Hematopoietic multipotent progenitor cell treated with erythropoietin and hydrocortisone succinate and interleukin-3 and kit ligand, for 8 days (in vitro differentiated cells): ENCODE results near the gene PAX7.

Source experiments
- DNase-seq: peaks from one replicate; pipeline ENCODE4 v3.0.0-alpha.2; 2015

Gene PAX7

DNA sequence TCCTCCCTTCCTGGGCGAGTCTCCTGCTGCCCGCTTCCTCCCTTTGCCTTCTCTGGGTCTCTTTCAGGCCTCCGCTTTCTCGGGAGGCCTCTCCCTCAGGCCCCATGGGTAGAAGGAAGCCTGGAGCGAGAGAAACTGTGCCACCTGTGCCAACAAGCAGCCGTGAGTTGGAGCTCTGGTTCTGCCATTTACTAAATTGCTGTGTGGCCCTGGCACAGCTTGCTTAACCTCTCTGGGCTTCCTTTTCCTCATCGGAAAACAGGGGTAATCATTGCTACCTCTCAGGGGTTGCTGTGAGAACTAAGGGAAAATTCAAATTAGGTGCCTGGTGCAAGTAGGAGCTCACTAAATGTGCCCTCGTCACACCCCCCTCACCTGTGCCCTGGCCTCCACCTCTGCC lies 80.4 kb downstream of the PAX7 start:
- DNase-seq, result no peak

DNA sequence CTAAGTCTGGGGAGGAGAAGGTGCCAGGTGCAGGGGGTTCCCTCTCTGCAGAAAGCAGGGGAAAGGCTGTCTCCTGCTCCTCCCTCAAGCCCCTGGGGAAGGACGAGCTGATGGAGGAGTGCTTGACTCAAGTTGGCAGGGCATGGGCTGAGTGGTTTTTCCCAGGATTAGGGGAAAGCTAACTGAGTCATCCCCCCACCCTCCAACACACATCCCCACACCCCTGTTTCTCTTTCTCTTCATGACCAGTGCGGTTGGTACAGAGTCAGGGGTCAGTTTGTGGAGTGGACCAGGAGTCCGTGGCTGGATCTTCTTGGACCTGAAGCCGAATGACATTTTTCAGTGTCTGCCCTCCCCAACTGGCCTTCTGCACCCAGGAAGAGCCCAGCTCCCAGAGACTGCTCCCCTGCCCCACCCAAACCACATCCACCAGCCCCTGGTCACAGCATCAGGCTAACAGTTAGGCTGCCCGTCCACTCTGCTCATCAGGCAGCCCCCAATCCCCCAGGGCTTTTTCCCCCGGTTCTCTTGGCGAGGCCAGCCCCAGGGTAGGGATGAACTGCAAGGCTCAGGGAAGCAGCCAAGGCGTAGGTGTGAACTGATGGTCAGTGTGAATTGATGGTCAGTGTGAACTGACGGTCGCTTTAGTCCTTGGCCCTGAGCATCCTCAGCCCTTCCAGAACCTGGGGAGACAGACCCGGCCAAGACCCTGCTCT lies 81.0 kb downstream of the PAX7 start:
- DNase-seq, result no peak

DNA sequence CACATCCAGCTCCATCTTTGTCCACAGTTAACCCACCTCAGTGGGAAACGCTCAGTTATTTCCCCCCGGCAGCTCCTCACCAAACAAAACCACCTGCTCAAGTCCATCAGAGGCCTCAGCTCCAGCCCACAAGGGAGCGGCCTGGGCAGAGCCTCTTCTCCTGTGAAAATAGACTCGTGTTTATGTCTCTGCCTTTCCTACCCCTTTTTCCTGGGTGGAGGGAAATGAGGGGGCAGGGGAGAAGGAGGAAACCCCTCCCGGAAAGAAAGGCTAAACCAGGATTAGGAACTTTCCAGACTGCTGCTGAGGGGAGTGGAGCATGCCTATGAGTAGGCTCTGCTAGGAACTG lies 81.6 kb downstream of the PAX7 start:
- DNase-seq, result no peak

DNA sequence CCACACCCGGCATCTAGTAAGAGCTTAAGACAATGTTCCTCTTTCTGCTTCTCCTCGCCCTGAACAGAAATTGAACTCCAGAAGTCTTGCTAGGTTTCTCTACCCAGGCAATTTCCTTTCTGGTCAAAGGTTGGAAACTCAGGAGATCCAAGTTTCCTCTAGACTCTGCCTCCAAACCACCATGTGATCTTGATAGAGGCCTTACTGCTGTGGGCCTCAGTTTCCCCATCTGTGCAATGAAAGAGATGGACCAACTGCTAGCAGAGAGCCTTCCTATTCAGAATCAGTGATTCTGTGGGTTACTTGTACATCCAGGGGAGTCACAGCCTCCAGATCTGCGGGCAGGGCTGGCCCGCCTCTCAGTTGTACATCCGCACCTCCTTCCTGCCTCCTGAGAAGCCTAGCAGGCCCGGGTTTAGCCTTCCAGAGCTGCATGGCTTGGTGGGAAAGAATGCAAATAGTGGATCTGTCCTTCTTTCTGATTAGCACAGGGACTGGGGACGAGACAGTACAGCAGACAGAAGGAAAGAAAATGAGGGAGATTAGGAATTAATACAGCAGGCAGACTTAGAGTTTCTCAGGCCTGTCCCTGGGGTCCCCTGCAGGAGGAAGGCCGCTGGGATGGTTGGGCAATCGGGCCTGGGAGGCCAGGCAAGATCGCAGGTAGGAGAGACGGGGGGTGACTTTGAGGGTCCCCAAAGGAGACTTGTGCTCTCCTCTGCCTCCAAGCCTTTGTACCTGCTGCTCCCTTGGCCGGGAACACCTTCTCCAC lies 83.9 kb downstream of the PAX7 start:
- no peak for DNase-seq

DNA sequence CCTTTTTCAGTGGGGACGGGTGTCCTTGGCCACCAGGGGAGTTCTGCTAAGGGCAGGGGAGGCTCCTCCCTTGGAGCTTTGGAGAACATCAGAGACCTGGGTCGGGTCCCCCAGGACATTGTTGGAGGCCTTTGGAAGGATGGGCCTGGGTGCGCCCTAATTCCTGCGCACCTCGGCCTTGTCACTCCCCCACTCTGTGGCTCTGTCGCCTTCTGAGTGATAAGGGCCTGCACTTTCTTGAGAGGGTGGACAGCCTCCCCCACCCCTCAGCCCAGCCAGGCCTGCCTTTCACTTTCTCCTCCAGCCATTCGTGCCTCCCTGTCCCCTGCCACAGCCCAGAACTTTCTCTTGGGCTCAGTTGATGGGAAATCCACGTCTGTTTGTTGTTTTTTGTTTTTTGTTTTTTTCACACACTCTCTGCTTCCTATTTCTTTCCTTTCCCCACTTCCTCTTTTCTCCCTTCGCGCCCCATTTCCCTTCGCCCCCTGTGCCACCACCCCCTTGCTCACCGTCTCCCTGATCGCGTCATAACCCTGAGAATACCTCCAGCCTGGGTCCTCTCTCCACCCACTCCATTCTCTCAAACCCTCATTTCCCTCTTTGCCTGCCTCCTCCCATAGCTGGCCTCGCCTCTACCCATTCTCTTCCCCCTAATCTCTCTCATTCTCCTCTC lies 85.6 kb downstream of the PAX7 start:
- no peak for DNase-seq

DNA sequence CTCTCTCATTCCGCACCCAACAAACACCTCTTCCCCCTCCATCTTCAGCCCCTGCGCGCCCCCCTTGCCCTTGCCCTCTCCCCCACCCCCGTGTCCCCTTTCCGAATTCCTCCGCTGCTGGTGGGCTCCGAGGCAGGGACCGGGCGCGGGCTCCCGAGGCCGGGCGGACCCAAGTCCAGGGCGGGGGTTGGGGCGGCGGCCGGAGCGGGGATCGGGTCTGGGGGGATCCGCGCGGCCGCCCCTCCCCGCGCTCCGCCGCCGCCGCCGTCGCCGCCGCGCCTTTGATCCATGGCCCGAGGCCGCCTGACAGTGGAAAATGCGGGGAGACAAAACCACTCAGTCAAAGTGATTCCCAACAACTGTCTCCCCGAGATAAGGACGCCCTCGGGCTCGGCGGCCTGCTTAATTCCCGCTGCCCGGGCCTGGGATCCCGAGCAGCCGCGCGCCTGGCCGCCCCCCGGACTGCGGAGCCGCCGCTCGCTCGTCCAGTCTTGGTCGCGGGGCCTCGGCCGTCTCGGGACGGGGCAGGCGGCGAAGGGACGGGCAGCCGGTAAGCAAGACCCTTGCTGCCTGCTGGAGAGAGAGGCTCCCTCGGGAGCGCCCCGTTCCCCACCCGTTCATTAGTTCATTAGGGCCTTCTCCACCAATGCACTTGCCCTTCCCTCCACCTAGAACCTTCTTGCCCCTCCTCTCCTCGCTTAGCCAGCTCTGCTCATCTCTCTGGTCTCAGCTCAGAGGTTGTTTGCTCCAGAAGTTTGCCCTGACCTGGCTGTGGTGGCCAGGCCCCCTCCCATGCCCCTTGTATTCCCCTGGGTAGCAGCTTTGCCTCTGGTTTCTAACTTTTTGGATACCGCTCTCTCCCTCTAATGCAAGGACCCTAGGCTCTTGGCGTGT lies 86.4 kb downstream of the PAX7 start:
- no peak for DNase-seq

DNA sequence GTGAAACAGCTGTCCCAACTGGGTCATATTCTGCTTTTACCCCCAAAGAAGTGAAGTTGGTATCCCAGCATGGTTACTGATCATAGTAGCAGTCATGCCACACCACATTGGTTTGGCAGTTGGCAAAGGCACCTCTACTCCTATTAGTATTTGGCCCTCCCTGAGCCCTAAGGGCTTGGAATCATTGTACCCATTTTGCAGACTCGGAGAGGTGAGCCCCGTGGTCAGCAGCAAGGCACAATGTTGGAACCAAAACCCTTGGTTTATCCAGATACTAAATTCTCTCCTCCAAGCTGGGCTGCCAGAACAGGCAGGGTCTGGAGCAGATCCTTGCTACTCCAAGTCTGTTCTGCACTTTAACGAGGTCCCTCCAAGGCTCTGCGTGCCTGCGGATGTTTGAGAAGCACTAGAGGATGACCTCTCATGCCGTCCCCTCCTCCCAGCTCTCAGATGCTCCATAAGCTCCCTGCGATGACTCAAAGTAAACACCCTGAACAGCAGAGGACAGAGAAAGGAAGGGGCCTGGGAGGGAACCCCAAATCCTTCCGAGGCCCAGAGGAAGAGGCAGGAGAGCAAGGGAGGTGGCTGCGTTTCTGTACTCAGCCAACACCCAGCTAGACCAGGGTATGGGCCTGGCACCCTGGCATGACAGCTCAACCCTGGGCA lies 89.3 kb downstream of the PAX7 start:
- no peak for DNase-seq

DNA sequence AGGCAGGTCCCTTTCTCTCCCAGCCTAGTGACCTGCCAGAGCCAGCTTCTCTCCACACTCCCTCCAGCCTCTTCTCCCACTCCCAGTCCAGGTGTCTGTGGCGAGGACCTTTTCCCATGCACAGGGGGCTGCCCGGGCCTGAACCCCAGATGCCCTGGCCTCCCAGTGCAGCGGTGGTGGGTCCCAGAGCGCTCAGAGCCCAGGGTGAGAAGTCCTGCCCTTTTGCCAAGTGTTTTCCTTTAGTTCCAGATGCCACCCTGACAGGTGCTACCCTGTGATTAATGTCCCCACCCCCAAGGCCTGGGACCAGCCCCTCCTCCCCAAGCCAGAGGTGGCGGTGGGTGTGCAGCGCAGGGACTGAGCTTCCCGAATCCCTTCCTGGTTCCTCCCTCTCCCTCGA lies 90.4 kb downstream of the PAX7 start:
- DNase-seq, result no peak

DNA sequence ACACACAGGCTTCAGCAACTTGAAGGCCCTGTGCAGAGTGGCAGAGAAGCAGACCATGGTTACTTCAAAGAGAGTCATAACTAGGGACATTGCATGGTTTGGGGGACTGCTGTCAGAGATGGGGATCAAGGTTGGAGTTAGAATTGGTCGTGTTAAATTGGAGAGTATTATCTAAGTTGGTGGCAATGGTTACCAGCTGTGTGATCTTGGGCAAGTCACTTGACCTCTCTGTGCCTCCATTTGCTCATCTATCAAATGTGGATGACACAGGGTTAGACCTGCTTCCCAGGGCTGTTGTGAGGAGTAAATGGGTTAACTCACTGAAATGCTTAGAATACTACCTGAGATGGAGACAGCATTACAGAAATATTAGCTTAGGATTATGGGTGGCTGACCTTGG lies 91.1 kb downstream of the PAX7 start:
- no peak for DNase-seq

DNA sequence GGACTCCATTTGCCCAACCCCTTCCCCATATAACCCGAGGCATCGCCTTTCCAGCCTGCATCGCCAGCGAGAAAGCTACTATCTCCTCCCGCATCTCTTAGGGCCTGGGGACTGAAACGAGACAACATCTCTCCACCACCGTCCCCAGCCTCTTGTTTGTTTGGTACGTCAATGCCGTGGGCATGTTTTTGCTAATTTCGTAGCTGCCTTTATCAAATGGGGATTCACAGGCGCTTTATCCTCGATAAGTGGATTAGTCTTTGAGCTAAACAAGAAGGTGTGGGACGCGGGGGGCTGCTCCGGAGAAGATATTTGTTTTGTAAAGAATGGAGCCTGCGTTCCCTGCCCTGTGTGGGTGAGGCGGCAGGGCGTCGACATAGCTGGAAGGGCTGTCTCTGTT lies 91.6 kb downstream of the PAX7 start:
- no peak for DNase-seq

DNA sequence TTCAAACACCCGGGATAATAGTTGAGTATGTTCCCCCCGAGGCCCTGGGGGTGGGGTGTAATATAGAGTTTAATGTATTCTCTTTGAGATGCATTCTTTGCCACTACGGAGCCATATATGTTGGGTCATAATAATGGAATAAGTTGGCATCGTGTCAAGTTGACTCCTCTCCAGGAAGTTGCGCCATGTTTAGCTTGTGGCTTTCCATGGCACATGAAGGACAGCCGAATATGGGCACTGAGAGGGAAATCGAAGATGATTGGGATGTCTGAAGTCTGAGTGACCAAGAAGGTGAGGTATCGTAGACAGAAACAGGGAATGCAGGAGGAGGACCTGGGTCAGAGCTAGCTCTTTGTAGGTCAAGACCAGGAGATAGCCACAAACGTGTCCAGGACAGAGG lies 92.6 kb downstream of the PAX7 start:
- no peak for DNase-seq

DNA sequence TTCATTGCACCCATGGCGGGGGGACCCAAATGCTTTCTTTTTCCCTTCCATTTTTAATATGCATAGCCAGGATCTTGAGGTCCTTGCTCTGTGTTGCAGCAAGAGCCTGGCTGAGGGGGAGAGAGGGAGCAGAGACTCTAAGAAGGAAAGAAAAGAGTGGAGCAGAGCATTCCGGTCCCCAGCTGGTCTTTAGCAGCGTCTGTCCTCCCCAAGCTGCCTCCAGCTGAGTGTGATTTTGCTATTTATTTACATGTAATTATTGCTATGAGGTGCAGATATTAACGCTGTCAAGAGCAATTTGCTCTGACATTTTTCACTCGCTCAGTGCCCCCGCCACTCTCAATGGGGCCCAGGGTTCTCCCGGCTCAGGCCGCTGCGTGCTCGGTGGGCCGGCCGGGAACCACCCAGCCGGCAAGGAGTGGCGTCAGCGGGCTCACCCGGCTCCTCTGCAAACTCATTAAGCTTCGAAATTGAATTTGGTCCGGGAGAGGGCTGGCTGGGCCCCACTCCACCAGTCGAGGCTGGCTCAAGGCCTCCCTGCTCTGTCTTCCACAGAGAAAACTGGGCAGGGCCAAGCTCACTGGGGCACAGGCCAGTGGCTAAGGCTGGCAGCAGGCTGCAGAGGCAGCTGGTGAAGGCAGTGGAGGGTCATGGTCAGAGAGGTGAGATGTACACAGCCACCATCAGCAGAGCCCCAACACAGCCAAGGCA lies 93.2 kb downstream of the PAX7 start:
- DNase-seq, result no peak

DNA sequence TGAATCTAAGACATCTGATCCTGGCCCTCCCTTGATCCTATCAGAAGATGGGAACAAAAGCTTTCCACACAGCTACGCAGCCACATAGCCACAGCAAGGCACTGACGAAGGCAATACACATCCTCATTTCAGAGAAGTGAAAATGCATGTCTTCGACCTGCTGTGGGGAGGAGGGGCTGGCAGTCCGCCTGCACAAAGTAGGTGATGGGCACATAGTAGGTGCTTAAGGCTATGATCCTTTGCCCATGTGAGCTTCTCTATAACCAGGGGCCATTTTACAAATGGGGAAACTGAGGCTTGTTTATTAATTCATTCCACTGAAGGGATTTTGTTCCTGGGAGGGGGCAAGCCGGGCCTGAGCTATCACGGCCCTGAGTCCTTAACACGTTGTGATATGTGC lies 94.2 kb downstream of the PAX7 start:
- DNase-seq, result no peak

DNA sequence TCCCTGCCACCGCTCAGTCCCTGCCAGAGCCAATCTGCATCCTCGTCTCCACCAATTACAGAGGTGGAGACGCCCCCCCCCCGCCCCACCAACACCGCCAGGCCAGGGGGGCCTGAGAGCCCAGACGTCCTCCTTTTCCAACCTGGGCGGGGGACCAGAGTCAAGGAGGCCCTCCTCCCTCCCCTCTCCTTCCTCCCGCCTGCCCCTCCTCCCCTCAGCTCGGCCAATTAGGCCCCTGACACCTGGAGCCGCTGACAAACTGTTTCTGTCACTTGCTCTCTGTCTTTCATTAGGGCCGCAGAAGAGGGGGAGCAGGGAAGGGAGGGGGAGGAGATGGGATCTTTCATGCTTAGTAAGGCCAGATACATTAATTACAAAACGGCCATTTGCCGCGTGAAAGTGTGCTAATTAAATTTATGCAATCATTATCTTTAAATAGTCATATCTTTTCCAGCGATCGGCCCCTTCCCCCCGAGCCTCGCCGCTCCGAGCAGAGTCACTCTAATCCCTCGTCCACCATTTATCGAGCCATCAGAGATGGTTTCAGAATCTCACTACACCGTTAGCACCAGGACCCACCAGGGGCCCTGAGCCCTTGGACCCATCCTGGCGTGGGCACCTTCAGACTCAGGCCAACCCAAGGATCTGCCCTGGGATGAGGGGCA lies 94.7 kb downstream of the PAX7 start:
- no peak for DNase-seq

DNA sequence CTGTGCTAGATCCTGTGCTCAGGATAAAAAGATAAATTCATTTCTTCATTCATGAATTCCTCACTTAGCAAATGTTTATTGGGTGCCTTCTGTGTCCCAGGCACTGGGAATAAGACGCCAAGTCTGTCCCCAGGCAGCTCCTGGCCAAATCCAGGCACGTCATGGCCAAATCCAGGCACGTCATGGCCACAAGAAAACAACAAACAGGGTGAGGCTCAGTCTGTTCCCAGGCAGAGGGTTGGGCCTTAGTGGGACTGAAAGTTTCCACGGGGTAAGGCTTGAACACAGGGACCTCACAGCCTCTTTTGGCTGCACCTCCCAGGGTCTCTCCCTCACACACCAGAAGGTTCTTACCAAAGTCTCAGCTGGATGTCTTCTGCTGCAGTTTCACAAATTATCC lies 95.7 kb downstream of the PAX7 start:
- no peak for DNase-seq

DNA sequence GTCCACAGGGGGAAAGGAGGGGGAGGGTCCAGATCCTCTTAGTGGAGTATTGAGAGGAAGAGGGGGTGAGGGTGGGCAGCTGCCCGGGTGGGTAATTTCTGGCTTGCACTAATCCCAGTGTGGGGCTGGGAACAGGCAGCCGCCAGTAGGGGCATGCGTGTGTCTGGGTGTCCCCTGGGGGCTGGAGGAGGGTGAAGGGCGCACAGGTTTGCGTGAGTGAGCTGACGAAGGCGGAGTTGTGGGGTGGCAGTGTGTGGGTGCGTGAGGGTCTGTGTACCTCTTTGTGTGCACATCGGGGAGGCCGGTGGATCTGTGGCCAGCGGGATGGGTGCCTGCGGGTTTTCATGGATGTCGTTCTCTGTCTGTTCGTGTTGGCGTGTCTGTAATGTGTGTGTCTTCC lies 97.3 kb downstream of the PAX7 start:
- no peak for DNase-seq

DNA sequence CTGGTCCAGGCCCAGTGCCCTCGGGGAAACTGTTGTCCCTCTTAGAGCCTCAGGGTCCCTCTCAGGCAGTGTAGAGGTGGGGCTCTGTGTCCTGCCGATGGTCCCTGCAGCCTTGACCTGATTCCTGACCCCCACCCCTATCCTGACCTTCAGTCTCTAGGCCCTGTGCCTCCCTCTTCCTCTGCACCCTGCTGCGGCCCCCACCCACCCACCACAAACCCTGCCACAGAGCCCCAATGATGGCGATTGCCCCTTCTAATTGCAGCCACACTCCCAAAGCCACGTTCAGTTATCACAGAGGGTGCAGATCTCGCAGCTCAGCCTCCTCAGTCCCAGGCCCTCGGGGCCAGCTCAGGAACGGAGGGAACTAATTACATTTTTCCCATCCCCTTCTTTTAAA lies 99.7 kb downstream of the PAX7 start:
- DNase-seq, result no peak

DNA sequence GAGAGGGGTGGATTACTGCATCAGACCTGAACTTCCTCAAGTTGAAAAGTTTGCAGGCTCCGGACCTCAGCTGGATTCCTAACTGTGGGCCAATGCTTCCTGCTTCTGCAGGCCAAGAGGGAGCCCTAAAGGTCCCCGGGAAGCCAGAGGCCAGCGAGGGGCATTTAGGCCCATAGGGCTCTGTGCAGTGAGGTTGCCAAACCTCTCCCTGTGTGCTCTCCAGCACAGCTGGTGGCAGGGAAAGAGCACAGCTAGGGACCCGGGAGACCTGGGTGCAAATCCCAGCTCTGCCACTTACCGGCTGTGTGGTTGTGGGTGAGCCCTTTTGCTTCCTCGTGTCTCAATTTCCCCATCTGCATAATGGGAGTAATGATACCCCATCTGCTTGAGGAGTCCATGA lies 100.5 kb downstream of the PAX7 start:
- DNase-seq, result no peak

DNA sequence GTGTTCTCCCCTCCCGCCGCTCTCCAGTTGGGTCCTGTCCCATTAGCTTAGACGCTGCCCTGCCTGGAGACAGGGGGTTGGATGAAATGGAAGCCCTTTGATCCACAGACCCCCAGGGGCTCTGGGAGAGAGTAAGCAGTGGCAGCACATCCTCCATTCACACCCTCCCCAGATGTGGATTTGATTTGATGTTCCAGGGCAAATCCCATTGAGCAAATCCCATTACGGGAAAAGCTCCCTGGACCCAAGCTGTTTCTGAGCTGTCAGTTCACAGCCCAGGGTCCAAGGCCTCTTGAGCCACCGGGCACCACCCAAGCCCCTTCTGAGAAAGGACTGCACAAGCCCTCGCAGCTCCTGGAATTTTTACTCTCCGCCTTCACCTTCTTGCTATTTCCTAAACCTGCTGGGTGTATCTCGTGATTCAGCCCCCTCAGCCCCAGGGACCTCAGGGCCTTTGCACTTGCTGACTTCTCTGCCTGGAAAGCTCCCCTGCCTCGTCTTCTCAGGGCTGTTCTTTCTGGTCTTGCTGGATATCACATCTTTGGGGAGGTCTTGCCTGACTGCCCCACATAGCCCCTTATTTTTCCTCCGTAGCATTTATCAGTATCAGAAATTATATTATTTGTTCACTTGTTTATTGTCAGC lies 101.1 kb downstream of the PAX7 start:
- no peak for DNase-seq

DNA sequence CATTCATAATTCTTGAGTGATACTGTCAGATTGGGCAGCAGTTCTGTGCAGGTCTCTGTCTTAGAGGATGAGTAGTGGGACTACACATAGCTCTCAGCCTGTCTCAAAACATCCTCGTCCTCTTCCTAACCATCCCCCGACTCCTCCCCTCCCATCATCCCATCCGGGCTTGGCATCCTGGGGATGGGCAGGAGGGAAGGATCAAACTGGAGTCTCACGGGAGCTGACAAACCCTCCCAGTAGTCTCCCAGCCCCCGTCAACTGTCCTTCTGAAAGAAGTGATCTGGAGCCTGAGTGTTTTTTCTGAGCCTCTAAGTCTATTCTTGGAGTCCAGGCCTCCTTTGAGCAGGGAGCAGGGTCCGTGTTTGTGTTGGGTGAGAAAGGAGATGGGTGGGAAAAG lies 102.0 kb downstream of the PAX7 start:
- no peak for DNase-seq

DNA sequence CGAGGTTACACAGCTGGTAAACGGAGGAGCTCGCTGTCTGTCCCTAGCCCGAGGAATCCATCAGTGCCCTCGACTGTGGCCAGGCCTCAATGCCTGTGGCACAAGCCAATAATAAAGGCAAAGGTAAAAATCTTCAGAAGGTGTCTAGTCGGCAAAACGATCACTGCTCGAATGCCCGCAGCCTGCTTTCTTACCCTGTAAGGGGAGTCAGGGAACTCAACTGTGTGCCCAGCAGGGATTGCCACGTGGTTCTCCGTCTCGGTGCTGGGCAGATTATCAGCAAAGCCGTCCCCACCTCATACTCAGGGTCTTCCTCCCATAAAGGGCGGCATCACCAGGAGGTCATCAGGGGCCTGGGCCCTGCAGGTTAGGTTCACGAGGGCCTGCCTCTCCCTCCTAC lies 103.4 kb downstream of the PAX7 start:
- DNase-seq, result no peak
